ENCODE results near the gene THRB.

Gene THRB

GRCh38 chr3:24237971-24238706 lies 256.5 kb downstream of the THRB start (continued):
- TF ChIP-seq ZNF18 (tag by site-specific recombination; IDR thresholded peaks at IDR 0.05): 0 out of 2 replicates have a peak, but pooled peaks have one; percentile 35
- TF ChIP-seq WT1 (tag by site-specific recombination; IDR thresholded peaks at IDR 0.05): peak; percentile 56
- peak; percentile 54; the same call in 1 of the 2 replicates for TF ChIP-seq EGR2 (tag by site-specific recombination; IDR thresholded peaks at IDR 0.05; ENCODE audit: low read depth)
- TF ChIP-seq ZIC2 (tag by site-specific recombination; IDR thresholded peaks at IDR 0.05): peak; percentile 14
- no peak for TF ChIP-seq ZBTB11 (tag by site-specific recombination; conservative IDR thresholded peaks at IDR 0.05; ENCODE audit: low read depth)
- no peak for TF ChIP-seq ZNF791 (tag by site-specific recombination; IDR thresholded peaks at IDR 0.05)
- TF ChIP-seq ZNF670 (tag by site-specific recombination; IDR thresholded peaks at IDR 0.05; ENCODE audit: low read depth): no peak
- no peak for TF ChIP-seq ZNF514 (tag by site-specific recombination; IDR thresholded peaks at IDR 0.05)
- no peak for TF ChIP-seq ZNF776 (tag by site-specific recombination; IDR thresholded peaks at IDR 0.05; ENCODE audit: borderline replicate concordance)
- TF ChIP-seq ZNF513 (tag by site-specific recombination; IDR thresholded peaks at IDR 0.05): no peak
- no peak for TF ChIP-seq ZBTB7A (tag by site-specific recombination; IDR thresholded peaks at IDR 0.05; ENCODE audit: low read depth)
- 0 out of 2 replicates have a peak, but pooled peaks have one; percentile 24 for TF ChIP-seq PRDM4 (tag by site-specific recombination; IDR thresholded peaks at IDR 0.05)
- 0 out of 2 replicates have a peak, but pooled peaks have one; percentile 64 for TF ChIP-seq ZNF621 (tag by site-specific recombination; IDR thresholded peaks at IDR 0.05)
- 0 out of 2 replicates have a peak, but pooled peaks have one; percentile 25 for TF ChIP-seq ZNF121 (tag by site-specific recombination; IDR thresholded peaks at IDR 0.05)
- no peak for TF ChIP-seq ZNF707 (tag by site-specific recombination; IDR thresholded peaks at IDR 0.05)
- TF ChIP-seq GLI2 (tag by site-specific recombination; IDR thresholded peaks at IDR 0.05; ENCODE audit: borderline replicate concordance, low read depth): no peak
- TF ChIP-seq ZNF324 (tag by site-specific recombination; IDR thresholded peaks at IDR 0.05): 0 out of 2 replicates have a peak, but pooled peaks have one; percentile 77
- TF ChIP-seq SCRT1 (tag by site-specific recombination; IDR thresholded peaks at IDR 0.05; ENCODE audit: borderline replicate concordance): peak; percentile 74
- TF ChIP-seq OVOL3 (tag by site-specific recombination; IDR thresholded peaks at IDR 0.05): no peak
- no peak for TF ChIP-seq ZNF423 (tag by site-specific recombination; IDR thresholded peaks at IDR 0.05)
- TF ChIP-seq ZSCAN23 (tag by site-specific recombination; IDR thresholded peaks at IDR 0.05): peak; percentile 73; the same call in 1 of the 2 replicates
- no peak; the same call in 1 of the 2 replicates for TF ChIP-seq ZNF16 (tag by site-specific recombination; IDR thresholded peaks at IDR 0.05; ENCODE audit: low read depth)
- no peak for TF ChIP-seq SETDB1 (IDR thresholded peaks at IDR 0.05; ENCODE audit: insufficient read length, low read length)
- TF ChIP-seq HIC1 (tag by site-specific recombination; IDR thresholded peaks at IDR 0.05): no peak
- peak; percentile 48; the same call in 1 of the 2 replicates for TF ChIP-seq SP3 (tag by site-specific recombination; IDR thresholded peaks at IDR 0.05)
- no peak for TF ChIP-seq ZNF768 (tag by site-specific recombination; IDR thresholded peaks at IDR 0.05)
- no peak for TF ChIP-seq ZNF23 (tag by site-specific recombination; IDR thresholded peaks at IDR 0.05; ENCODE audit: borderline replicate concordance)
